ENCODE measurements around the gene SCART1. TPM values are rescaled to one million over a fixed set of nuclear protein-coding genes. Genes with fewer than 3 reads are reported as not detected.
"Not testable (repeated sequence)": the region's sequence is repeated elsewhere in the genome, so short reads cannot be mapped to it uniquely, and the experiment has no call there.

SCART1 gene
- total RNA-seq, 4 donors from 2014 or later, result 1.2 to 10.7 (median 2.0) TPM

- no peaks in the 10 kb centered on the region for H3K4me1 ChIP-seq
Observed at GRCh38 chr10:133511907-133512528, 58.3 kb downstream of the SCART1 start.

GRCh38 chr10:133515471-133515870 is 61.7 kb downstream of the SCART1 start:
- DNase-seq (ENCODE audit: low spot score in 2 of 2), result no peak
- TF ChIP-seq EP300 (IDR thresholded peaks at IDR 0.05), result no peak
- TF ChIP-seq POLR2A (IDR thresholded peaks at IDR 0.05), result no peak
- no peak for TF ChIP-seq CTCF (IDR thresholded peaks at IDR 0.05)
- no peak for TF ChIP-seq POLR2AphosphoS5 (IDR thresholded peaks at IDR 0.05)
- Histone ChIP-seq H3K36me3 (no peaks in the 10 kb centered on the region), H3K4me1 (peaks cover 7% of the 10 kb centered on the region), H3K4me3 (no peak overlapping the region), H3K27me3 (no peaks in the 10 kb centered on the region), H3K27ac (no peak overlapping the region), H3K9me3 (no peaks in the 10 kb centered on the region)
- 78% methylated on average over 4 of the region's 4 CpGs for WGBS

More at GRCh38 chr10:133511907-133512528, 58.3 kb downstream of the SCART1 start:
- no peak overlapping the region for H3K4me3 ChIP-seq
- H3K27ac ChIP-seq, result no peak overlapping the region
- no peaks in the 10 kb centered on the region for H3K36me3 ChIP-seq
- peaks cover 7% of the 10 kb centered on the region for H3K9me3 ChIP-seq
- WGBS, result 57% methylated on average over 4 of the region's 4 CpGs
- no peaks in the 10 kb centered on the region for H3K27me3 ChIP-seq
- no peak for TF ChIP-seq POLR2AphosphoS5 (IDR thresholded peaks at IDR 0.05)
- TF ChIP-seq EP300 (IDR thresholded peaks at IDR 0.05), result no peak
- TF ChIP-seq POLR2A (IDR thresholded peaks at IDR 0.05), result no peak
- DNase-seq (ENCODE audit: low spot score in 2 of 2), result no peak

GRCh38 chr10:133516057-133516456 is 62.3 kb downstream of the SCART1 start:
- 70% methylated on average over 4 of the region's 4 CpGs for WGBS
- Histone ChIP-seq H3K4me1 (peaks cover 9% of the 10 kb centered on the region), H3K36me3 (no peaks in the 10 kb centered on the region), H3K27ac (no peak overlapping the region), H3K27me3 (no peaks in the 10 kb centered on the region), H3K4me3 (no peak overlapping the region), H3K9me3 (no peaks in the 10 kb centered on the region)
- DNase-seq (ENCODE audit: low spot score in 2 of 2), result no peak
- TF ChIP-seq CTCF (IDR thresholded peaks at IDR 0.05), result no peak
- no peak for TF ChIP-seq POLR2AphosphoS5 (IDR thresholded peaks at IDR 0.05)
- TF ChIP-seq POLR2A (IDR thresholded peaks at IDR 0.05), result no peak
- TF ChIP-seq EP300 (IDR thresholded peaks at IDR 0.05), result no peak

- WGBS, result 88% methylated on average over 5 of the region's 5 CpGs
- not testable (repeated sequence) for H3K9me3 ChIP-seq; H3K36me3 ChIP-seq; DNase-seq (ENCODE audit: low spot score in 2 of 2); H3K27ac ChIP-seq; H3K4me1 ChIP-seq; H3K4me3 ChIP-seq; H3K27me3 ChIP-seq
Observed at GRCh38 chr10:133518517-133518916, 64.8 kb downstream of the SCART1 start.

Other genes with a start within 250 kb of the SCART1 start
- gene UTF1, start 223.7 kb upstream of the SCART1 start, total RNA-seq, result not detected
- gene VENTX, start 216.1 kb upstream of the SCART1 start, total RNA-seq, result 1 to 10 TPM in 1 of 4 donors, under 1 TPM in 2, not detected in 1; 0.17 to 2.3 (median 0.21) TPM
- 10 to 100 TPM in 1 of 4 donors, 1 to 10 TPM in 3; 3.0 to 18.4 (median 4.1) TPM for gene ADAM8, start 177.1 kb upstream of the SCART1 start, total RNA-seq
- gene TUBGCP2, start 145.1 kb upstream of the SCART1 start, total RNA-seq, result 100 to 1,000 TPM in 1 of 4 donors, 10 to 100 TPM in 3; 44.5 to 107 (median 57.1) TPM
- gene ZNF511, start 145.0 kb upstream of the SCART1 start, total RNA-seq, result 10 to 100 TPM; 15.5 to 24.4 (median 17.3) TPM
- gene CALY, start 117.0 kb upstream of the SCART1 start, total RNA-seq, result under 1 TPM in 1 of 4 donors, not detected in 3; 0.30 TPM
- gene PRAP1, start 106.6 kb upstream of the SCART1 start, total RNA-seq, result 1 to 10 TPM in 1 of 4 donors, not detected in 3; 2.2 TPM
- gene FUOM, start 95.9 kb upstream of the SCART1 start, total RNA-seq, result 10 to 100 TPM in 3 of 4 donors, 1 to 10 TPM in 1; 7.8 to 13.8 (median 11.7) TPM
- gene ECHS1, start 80.6 kb upstream of the SCART1 start, total RNA-seq, result 10 to 100 TPM; 44.2 to 64.9 (median 54.7) TPM
- 10 to 100 TPM in 2 of 4 donors, 1 to 10 TPM in 2; 7.8 to 23.4 (median 14.3) TPM for gene PAOX, start 74.7 kb upstream of the SCART1 start, total RNA-seq
- 10 to 100 TPM; 20.5 to 79.7 (median 36.0) TPM for gene MTG1, start 59.8 kb upstream of the SCART1 start, total RNA-seq
- under 1 TPM in 2 of 4 donors, not detected in 2; 0.23 to 0.56 TPM for gene SPRN, start 29.3 kb upstream of the SCART1 start, total RNA-seq
- gene CYP2E1, start 73.4 kb downstream of the SCART1 start, total RNA-seq, result 10 to 100 TPM in 3 of 4 donors, 1 to 10 TPM in 1; 4.5 to 28.0 (median 19.3) TPM
- 1 to 10 TPM in 1 of 4 donors, not detected in 3; 5.9 TPM for gene SYCE1, start 111.6 kb downstream of the SCART1 start, total RNA-seq
- not detected for gene FRG2B, start 172.8 kb downstream of the SCART1 start, total RNA-seq